Measurements from ENCODE around the gene PRKACA.

DNA sequence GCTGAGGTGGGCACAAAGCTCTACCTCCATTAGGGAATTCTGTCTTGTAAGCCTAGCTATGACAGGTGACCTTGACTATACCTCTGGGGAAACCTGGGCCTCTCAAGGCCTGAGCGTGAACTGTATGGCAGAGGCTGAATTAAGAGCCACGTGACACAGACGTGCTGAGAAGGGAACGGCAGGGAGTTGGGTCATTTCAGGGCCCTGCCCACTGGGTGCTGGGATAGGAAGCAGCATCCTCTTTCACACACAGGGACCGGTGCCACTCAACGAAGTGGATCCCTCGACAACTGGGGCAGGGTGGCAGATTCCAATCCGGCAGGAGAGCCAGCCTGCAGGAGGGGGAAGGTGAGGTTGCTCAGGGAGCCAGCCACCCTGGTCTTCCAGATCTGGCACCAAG lies 9.6 kb upstream of the PRKACA start:
- TF ChIP-seq CTCF (IDR thresholded peaks at IDR 0.05) (no peak), POLR2A (IDR thresholded peaks at IDR 0.05) (no peak)

Data from vagina (tissue), 2 donors.